ENCODE measurements around the gene TECPR1. TPM values are rescaled to one million over a fixed set of nuclear protein-coding genes. Genes with fewer than 3 reads are reported as not detected.
A peak's percentile ranks its signal among the peaks of the same experiment; 100 is the strongest.

TECPR1 gene
- total and polyA plus RNA-seq, 4 donors: 16.7 to 73.6 (median 31.8) TPM

GRCh38 chr7:98224701-98225181 is 27.3 kb downstream of the TECPR1 start:
- no peak overlapping the region for H3K4me3 ChIP-seq
- no peaks in the 10 kb centered on the region for H3K9me3 ChIP-seq (ENCODE audit: control insufficient read depth in 4 of 4, insufficient read depth in 3 of 4, low read length in 3 of 4)
- ATAC-seq (ENCODE audit: insufficient read depth, low FRiP score) (no peak), DNase-seq (peak in 1 of 3 donors; percentile 6)
- H3K9ac ChIP-seq (ENCODE audit: insufficient read depth in 1 of 2, low read length in 2 of 2): no peak overlapping the region
- TF ChIP-seq CTCF (IDR thresholded peaks at IDR 0.05; ENCODE audit: control extremely low read depth, extremely low read depth): no peak
- 97 to 98% methylated on average over 21 of the region's 21 CpGs for WGBS, 2 donors
- peaks cover 0 to 6% (median 0%) of the 10 kb centered on the region in 5 donors for H3K4me1 ChIP-seq (ENCODE audit: control insufficient read depth in 5 of 5, insufficient read depth in 5 of 5, low read length in 5 of 5)
- peaks cover 0 to 59% (median 5%) of the 10 kb centered on the region in 4 donors for H3K36me3 ChIP-seq (ENCODE audit: control insufficient read depth in 4 of 4, insufficient read depth in 4 of 4, low read length in 4 of 4)
- no peak overlapping the region for H3K27ac ChIP-seq (ENCODE audit: low read depth in 1 of 2, low read length in 1 of 2)
- H3K27me3 ChIP-seq (ENCODE audit: control insufficient read depth in 3 of 3, insufficient read depth in 3 of 3, low read length in 2 of 3): no peaks in the 10 kb centered on the region

DNA sequence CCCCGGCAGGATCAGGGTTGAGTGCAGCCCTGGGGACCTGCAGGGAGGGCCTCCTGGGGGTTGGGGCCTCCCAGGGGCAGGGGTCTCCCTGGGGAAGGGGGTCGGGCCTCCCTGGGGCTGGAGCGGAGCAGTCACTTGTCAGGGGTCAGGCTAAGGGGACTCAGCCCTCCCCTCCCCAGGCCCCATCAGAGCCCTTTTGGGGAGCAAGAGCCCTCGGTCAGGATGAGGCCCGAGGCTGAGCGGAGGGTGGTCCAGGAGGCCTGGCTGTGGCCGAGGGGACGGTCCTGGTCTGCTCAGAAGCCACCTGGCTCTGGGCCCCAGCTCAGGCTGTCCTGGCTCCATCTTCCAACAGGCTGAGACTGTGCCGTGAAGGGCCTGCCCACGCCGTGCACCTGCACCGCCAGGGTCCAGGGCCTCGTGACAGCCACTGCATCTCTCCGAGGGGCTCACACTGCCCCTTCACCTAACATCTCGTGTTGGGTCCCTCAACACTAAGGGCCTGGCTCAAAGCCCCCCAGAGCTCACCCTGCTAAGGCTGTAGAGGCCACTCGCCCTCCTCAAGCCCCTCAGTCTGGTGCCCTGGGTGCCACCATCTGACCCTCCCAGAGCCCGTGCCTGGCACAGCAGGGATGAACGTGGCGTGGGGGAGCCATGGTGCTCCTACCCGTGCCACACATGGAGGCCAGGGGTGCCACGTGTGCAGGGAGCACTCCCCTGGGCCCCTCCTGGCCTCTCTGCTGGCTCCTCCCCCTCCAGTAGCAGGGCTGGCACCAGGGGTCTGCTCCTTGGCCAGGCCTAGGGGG is 27.9 kb downstream of the TECPR1 start:
- WGBS, 2 donors: 92 to 95% methylated on average over 17 to 21 of the region's 21 CpGs
- Histone ChIP-seq H3K4me1 (ENCODE audit: control insufficient read depth in 5 of 5, insufficient read depth in 5 of 5, low read length in 5 of 5) (peaks cover 0 to 6% (median 0%) of the 10 kb centered on the region in 5 donors), H3K36me3 (ENCODE audit: control insufficient read depth in 4 of 4, insufficient read depth in 4 of 4, low read length in 4 of 4) (peaks cover 0 to 54% (median 5%) of the 10 kb centered on the region in 4 donors), H3K9ac (ENCODE audit: insufficient read depth in 1 of 2, low read length in 2 of 2) (no peak overlapping the region), H3K27ac (ENCODE audit: low read depth in 1 of 2, low read length in 1 of 2) (no peak overlapping the region), H3K4me3 (no peak overlapping the region), H3K27me3 (ENCODE audit: control insufficient read depth in 3 of 3, insufficient read depth in 3 of 3, low read length in 2 of 3) (no peaks in the 10 kb centered on the region), H3K9me3 (ENCODE audit: control insufficient read depth in 4 of 4, insufficient read depth in 3 of 4, low read length in 3 of 4) (no peaks in the 10 kb centered on the region)
- ATAC-seq (ENCODE audit: insufficient read depth, low FRiP score): no peak
- peak in 1 of 3 donors; percentile 7 for DNase-seq
- no peak for TF ChIP-seq CTCF (IDR thresholded peaks at IDR 0.05; ENCODE audit: control extremely low read depth, extremely low read depth)

DNA sequence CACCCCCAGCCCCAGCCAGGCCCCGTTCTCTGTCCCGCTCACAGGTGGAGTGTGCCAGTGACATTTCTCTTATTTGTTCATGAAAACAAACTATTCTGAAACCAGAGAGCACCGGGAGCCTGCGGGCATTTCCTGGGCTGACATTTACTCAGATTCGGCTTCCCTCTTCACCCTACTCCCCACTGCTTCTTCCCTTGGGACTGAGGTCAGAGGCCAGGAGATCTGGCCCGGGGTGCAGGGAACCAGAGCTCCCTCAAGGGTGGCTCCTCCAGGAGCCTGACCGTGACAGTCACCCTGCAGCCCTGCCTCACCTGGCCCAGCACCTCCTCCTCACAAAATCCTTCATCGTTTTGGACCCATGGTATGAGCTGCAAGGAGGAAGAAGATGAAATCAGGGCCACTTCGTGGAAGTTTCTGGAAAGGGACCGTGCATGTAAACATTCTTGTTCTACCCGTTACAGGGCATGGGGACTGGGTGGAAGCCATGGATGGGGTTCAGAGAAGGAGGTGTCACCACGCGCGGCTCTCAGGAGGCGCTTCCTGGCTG is 28.6 kb downstream of the TECPR1 start:
- WGBS, 2 donors: 82 to 87% methylated on average over 15 of the region's 15 CpGs
- H3K4me3 ChIP-seq: no peak overlapping the region
- H3K27me3 ChIP-seq (ENCODE audit: control insufficient read depth in 3 of 3, insufficient read depth in 3 of 3, low read length in 2 of 3): no peaks in the 10 kb centered on the region
- TF ChIP-seq CTCF (IDR thresholded peaks at IDR 0.05; ENCODE audit: control extremely low read depth, extremely low read depth): no peak
- DNase-seq (peak in 1 of 3 donors; percentile 9), ATAC-seq (ENCODE audit: insufficient read depth, low FRiP score) (no peak)
- peaks cover 0 to 6% (median 0%) of the 10 kb centered on the region in 5 donors for H3K4me1 ChIP-seq (ENCODE audit: control insufficient read depth in 5 of 5, insufficient read depth in 5 of 5, low read length in 5 of 5)
- H3K9ac ChIP-seq (ENCODE audit: insufficient read depth in 1 of 2, low read length in 2 of 2): no peak overlapping the region
- H3K36me3 ChIP-seq (ENCODE audit: control insufficient read depth in 4 of 4, insufficient read depth in 4 of 4, low read length in 4 of 4): peaks cover 0 to 49% (median 5%) of the 10 kb centered on the region in 4 donors
- H3K27ac ChIP-seq (ENCODE audit: low read depth in 1 of 2, low read length in 1 of 2): no peak overlapping the region
- no peaks in the 10 kb centered on the region for H3K9me3 ChIP-seq (ENCODE audit: control insufficient read depth in 4 of 4, insufficient read depth in 3 of 4, low read length in 3 of 4)
